NB4 (cell line): ENCODE results near the gene FNIP1.

Experiments
- CTCF ChIP-seq: IDR thresholded peaks from one replicate; pipeline ENCODE4 v1.5.1; 2012; ENCODE audit warnings: low read depth, low read length
- MYC ChIP-seq: IDR thresholded peaks from 2 replicates; pipeline ENCODE4 v1.6.1; 2011; ENCODE audit warnings: low read depth, low read length
- POLR2A ChIP-seq: IDR thresholded peaks from 2 replicates; pipeline ENCODE4 v1.6.1; 2011; ENCODE audit warnings: mild to moderate bottlenecking; ENCODE audit not compliant: insufficient read length; ENCODE audit errors: extremely low read depth
- TF ChIP-seq, protein P1 (sequence below): IDR thresholded peaks from 2 replicates; pipeline ENCODE4 v1.6.1; 2011; ENCODE audit warnings: low read depth, low read length

GRCh38 chr5:131595088-131596033, 201.5 kb downstream of the FNIP1 start:
- TF ChIP-seq CTCF, result no peak
- no peak for TF ChIP-seq POLR2A
- TF ChIP-seq, protein P1, sequence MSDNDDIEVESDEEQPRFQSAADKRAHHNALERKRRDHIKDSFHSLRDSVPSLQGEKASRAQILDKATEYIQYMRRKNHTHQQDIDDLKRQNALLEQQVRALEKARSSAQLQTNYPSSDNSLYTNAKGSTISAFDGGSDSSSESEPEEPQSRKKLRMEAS, result no peak
- TF ChIP-seq MYC, result no peak
